CD4-positive, alpha-beta T cell treated with Interleukin-15 for 1 hour (primary cell): ENCODE data around the gene DOK6.

Source experiments
- DNase-seq: peaks from one replicate; pipeline ENCODE4 v3.0.0-alpha.2; 2020

Gene DOK6

GRCh38 chr18:69880083-69880482 is 479.4 kb downstream of the DOK6 start:
- no peak for DNase-seq

GRCh38 chr18:69882965-69883668 is 482.4 kb downstream of the DOK6 start:
- DNase-seq = no peak

GRCh38 chr18:69883781-69884180 is 483.1 kb downstream of the DOK6 start:
- no peak for DNase-seq

GRCh38 chr18:69885355-69885754 is 484.7 kb downstream of the DOK6 start:
- no peak for DNase-seq

- peak; percentile 55 for DNase-seq
These were observed 485.3 kb downstream of the DOK6 start for GRCh38 chr18:69885841-69886531.

- no peak for DNase-seq
These were observed 486.6 kb downstream of the DOK6 start for GRCh38 chr18:69887256-69887655.

GRCh38 chr18:69889009-69889408 is 488.3 kb downstream of the DOK6 start:
- DNase-seq = no peak

- DNase-seq = no peak
These were observed 489.9 kb downstream of the DOK6 start for GRCh38 chr18:69890558-69890957.

GRCh38 chr18:69894467-69894866 is 493.8 kb downstream of the DOK6 start:
- DNase-seq = no peak

GRCh38 chr18:69895066-69896047 is 494.7 kb downstream of the DOK6 start:
- peak; percentile 62 for DNase-seq

GRCh38 chr18:69897397-69898108 is 496.9 kb downstream of the DOK6 start:
- no peak for DNase-seq

- DNase-seq = no peak
These were observed 497.7 kb downstream of the DOK6 start for GRCh38 chr18:69898241-69898861.
